ENCODE measurements around the gene PRKCG.

DNA sequence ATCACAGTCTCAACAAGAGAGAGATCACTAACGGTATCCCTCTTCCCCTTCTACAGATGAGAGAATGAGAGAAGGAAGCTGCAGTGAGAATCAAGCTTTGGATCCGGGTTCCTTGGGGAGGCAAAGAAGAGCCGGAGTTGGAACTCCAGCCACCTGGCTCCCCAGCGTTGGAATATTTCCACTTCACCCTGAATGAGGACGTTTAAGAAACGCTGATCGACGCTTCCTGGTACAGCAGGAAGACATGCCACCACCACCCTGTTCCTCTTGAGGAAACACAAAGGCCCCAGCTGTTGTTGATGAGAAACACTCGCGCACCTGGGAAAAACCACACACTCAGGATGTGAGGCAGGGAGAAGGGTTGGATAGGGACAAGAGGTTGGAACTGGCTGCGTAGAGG, 69.4 kb downstream of the PRKCG start:
- TF ChIP-seq, protein P1, sequence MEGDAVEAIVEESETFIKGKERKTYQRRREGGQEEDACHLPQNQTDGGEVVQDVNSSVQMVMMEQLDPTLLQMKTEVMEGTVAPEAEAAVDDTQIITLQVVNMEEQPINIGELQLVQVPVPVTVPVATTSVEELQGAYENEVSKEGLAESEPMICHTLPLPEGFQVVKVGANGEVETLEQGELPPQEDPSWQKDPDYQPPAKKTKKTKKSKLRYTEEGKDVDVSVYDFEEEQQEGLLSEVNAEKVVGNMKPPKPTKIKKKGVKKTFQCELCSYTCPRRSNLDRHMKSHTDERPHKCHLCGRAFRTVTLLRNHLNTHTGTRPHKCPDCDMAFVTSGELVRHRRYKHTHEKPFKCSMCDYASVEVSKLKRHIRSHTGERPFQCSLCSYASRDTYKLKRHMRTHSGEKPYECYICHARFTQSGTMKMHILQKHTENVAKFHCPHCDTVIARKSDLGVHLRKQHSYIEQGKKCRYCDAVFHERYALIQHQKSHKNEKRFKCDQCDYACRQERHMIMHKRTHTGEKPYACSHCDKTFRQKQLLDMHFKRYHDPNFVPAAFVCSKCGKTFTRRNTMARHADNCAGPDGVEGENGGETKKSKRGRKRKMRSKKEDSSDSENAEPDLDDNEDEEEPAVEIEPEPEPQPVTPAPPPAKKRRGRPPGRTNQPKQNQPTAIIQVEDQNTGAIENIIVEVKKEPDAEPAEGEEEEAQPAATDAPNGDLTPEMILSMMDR (IDR thresholded peaks at IDR 0.05): no peak
- no peak for TF ChIP-seq POLR2A (IDR thresholded peaks at IDR 0.05)
